Activated T-cell treated with anti-CD3 and anti-CD28 coated beads, Interleukin-2, amount 50 U/mL, for 1 hour (primary cell): ENCODE measurements around the gene IRF7.

ENCODE experiments used
- DNase-seq: peaks from one replicate; pipeline ENCODE4 v3.0.0-alpha.2; 2020

IRF7 gene

GRCh38 chr11:563066-563811 lies 52.5 kb downstream of the IRF7 start:
- DNase-seq: no peak
